ENCODE data around the gene SH3BP5.

Gene SH3BP5

GRCh38 chr3:15346516-15346915 lies 14.1 kb upstream of the SH3BP5 start:
- no peak for DNase-seq

GRCh38 chr3:15345608-15346137 lies 13.3 kb upstream of the SH3BP5 start:
- DNase-seq, result no peak

GRCh38 chr3:15345066-15345607 lies 12.8 kb upstream of the SH3BP5 start:
- no peak for DNase-seq

- no peak for DNase-seq
These were observed 10.6 kb upstream of the SH3BP5 start for GRCh38 chr3:15342945-15343344.

- no peak for DNase-seq
These were observed 9.9 kb upstream of the SH3BP5 start for GRCh38 chr3:15342246-15342645.

GRCh38 chr3:15341030-15341726 lies 8.8 kb upstream of the SH3BP5 start:
- no peak for DNase-seq

GRCh38 chr3:15339786-15340215 lies 7.4 kb upstream of the SH3BP5 start:
- DNase-seq, result no peak

GRCh38 chr3:15339001-15339400 lies 6.6 kb upstream of the SH3BP5 start:
- DNase-seq, result no peak

- DNase-seq, result no peak
These were observed 5.6 kb upstream of the SH3BP5 start for GRCh38 chr3:15337963-15338362.

GRCh38 chr3:15336057-15336456 lies 3.7 kb upstream of the SH3BP5 start:
- DNase-seq, result no peak

GRCh38 chr3:15333956-15334263 lies 1.5 kb upstream of the SH3BP5 start:
- DNase-seq, result no peak

GRCh38 chr3:15333099-15333955 lies 941 bp upstream of the SH3BP5 start:
- no peak for DNase-seq

GRCh38 chr3:15331606-15332404 lies 581 bp downstream of the SH3BP5 start:
- DNase-seq, result peak; percentile 41

GRCh38 chr3:15331072-15331605 lies 1.2 kb downstream of the SH3BP5 start:
- no peak for DNase-seq

GRCh38 chr3:15330031-15330596 lies 2.3 kb downstream of the SH3BP5 start:
- no peak for DNase-seq

GRCh38 chr3:15329046-15330005 lies 3.1 kb downstream of the SH3BP5 start:
- DNase-seq, result no peak

GRCh38 chr3:15327941-15328340 lies 4.4 kb downstream of the SH3BP5 start:
- DNase-seq, result peak; percentile 26

GRCh38 chr3:15326673-15327072 lies 5.7 kb downstream of the SH3BP5 start:
- no peak for DNase-seq

GRCh38 chr3:15326037-15326436 lies 6.3 kb downstream of the SH3BP5 start:
- DNase-seq, result no peak

GRCh38 chr3:15325228-15325627 lies 7.2 kb downstream of the SH3BP5 start:
- DNase-seq, result no peak

- DNase-seq, result no peak
These were observed 8.0 kb downstream of the SH3BP5 start for GRCh38 chr3:15324379-15324808.

Measured in activated CD4-positive, alpha-beta T cell treated with anti-CD3 and anti-CD28 coated beads, Interleukin-10, Interleukin-2, amounts not matched to agents 100 ng/mL and 50 ng/mL, durations not matched to agents 16 hours and 8 hours (primary cell).